IgD-negative memory B cell (primary cell): ENCODE results near the gene MEG3. TPM values are rescaled to one million over a fixed set of nuclear protein-coding genes. Genes with fewer than 3 reads are reported as not detected.
A peak's percentile ranks its signal among the peaks of the same experiment; 100 is the strongest.

Experiments
- H3K27ac Mint-ChIP-seq, 3 donors: one replicate each; pipeline ENCODE4 v1.8.0; 2020 to 2022; ENCODE audit warnings: mild to moderate bottlenecking in 3 of 3, mixed read lengths in 3 of 3, moderate library complexity in 1 of 3
- H3K27me3 Mint-ChIP-seq: one replicate; pipeline ENCODE4 v1.8.0; 2021; ENCODE audit warnings: mixed read lengths
- H3K36me3 Mint-ChIP-seq: one replicate; pipeline ENCODE4 v1.8.0; 2020; ENCODE audit warnings: mild to moderate bottlenecking, mixed read lengths
- H3K4me1 Mint-ChIP-seq, 3 donors: one replicate each; pipeline ENCODE4 v1.8.0; 2020 to 2022; ENCODE audit warnings: mixed read lengths in 3 of 3, mild to moderate bottlenecking in 1 of 3
- H3K4me3 Mint-ChIP-seq, 4 donors: one replicate each; pipeline ENCODE4 v1.8.0; 2020 to 2022; ENCODE audit warnings: mild to moderate bottlenecking in 4 of 4, mixed read lengths in 4 of 4, moderate library complexity in 3 of 4
- H3K9me3 Mint-ChIP-seq, 3 donors: one replicate each; pipeline ENCODE4 v1.8.0; 2020 to 2021; ENCODE audit warnings: mixed read lengths in 3 of 3, mild to moderate bottlenecking in 1 of 3
- polyA plus RNA-seq: library from polyadenylated mRNA; unstranded; fragments of 300-500 nt; fragmentation: Illumina TruSeq; gene quantifications from one replicate; pipeline ENCODE4 v1.2.3, GENCODE V29; 2021

MEG3 gene
- polyA plus RNA-seq, 1 donor from 2014 or later = not detected

DNA sequence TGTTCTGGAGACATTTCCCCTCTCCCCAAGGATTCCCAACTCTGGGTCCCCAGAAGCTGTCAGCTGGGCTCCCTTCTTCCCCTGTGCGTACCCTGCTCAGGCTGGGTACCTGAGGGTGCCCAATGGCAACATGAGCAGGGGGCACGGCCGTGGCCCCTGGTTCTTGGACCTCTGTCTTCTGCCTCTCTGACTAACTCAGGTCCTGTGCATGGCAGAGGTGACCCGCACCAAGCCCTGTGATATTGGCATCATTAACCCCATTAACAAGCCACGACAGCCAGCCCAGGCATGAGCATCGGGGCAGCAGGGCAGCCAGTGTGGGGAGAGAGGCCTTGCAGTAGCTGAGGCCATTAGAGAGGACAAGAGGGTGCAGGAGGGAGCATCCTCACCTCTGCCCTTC, 49.2 kb downstream of the MEG3 start:
- H3K27me3 Mint-ChIP-seq = peaks cover 6% of the 10 kb centered on the region
- no peak overlapping the region for H3K4me3 Mint-ChIP-seq
- H3K36me3 Mint-ChIP-seq = peaks cover 1% of the 10 kb centered on the region

GRCh38 chr14:100875861-100876590, 50.1 kb downstream of the MEG3 start:
- peak overlapping the region in 1 of 4 donors; percentile 63 for H3K4me3 Mint-ChIP-seq
- peaks cover 1% of the 10 kb centered on the region for H3K36me3 Mint-ChIP-seq
- H3K9me3 Mint-ChIP-seq = peaks cover 0 to 5% (median 0%) of the 10 kb centered on the region in 3 donors
- H3K4me1 Mint-ChIP-seq = peaks cover 0 to 2% (median 0%) of the 10 kb centered on the region in 3 donors
- H3K27me3 Mint-ChIP-seq = peaks cover 6% of the 10 kb centered on the region
- H3K27ac Mint-ChIP-seq = peak overlapping the region in 1 of 3 donors; percentile 66

More for the DNA sequence above, 49.2 kb downstream of the MEG3 start:
- no peak overlapping the region for H3K27ac Mint-ChIP-seq
- peaks cover 0 to 2% (median 0%) of the 10 kb centered on the region in 3 donors for H3K4me1 Mint-ChIP-seq
- peaks cover 0 to 5% (median 0%) of the 10 kb centered on the region in 3 donors for H3K9me3 Mint-ChIP-seq

DNA sequence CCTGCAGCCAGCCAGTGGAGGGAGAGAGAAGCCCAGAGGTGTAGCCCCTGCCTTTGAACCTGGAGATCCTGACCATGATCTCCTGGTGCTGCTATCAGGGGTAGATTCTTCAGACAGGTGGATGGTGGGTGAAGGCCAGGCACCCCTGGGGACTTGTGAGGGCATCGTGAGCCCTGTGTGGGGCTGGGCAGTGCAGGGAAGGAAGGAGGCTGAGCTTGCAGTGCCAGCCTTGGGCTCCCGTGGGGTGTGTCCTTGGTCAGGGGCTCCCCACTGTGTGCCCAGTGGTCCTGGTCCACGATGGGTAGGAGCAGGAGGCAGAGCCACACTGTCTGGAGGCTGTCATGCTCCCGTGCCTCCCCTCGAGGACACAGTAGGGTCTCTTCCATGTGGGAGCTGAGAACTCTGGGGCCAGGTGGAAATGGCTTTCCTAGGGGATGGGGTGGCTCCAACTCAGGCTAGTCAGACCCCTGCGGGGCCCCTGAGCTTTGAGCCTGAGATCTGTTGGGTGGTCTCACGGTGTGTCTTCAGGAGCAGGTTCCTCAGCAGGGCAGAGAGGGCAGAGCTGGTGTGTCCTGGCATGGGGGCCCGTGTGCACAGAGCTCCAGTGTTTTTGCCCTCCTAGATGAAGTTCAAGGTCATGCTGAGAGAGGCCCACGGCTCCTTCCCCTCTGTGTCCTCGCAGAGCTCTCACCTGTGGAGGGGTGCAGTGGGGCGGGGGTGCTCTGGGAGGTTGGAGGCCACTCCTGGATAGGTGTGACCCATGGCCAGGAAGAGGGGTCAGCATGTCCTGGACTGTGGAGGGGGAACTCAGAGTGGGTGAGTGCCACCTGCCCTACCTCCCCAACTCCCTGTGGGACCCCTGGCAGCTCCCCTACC, 52.6 kb downstream of the MEG3 start:
- Mint-ChIP-seq H3K4me1 (no peaks in the 10 kb centered on the region), H3K27me3 (peaks cover 6% of the 10 kb centered on the region), H3K36me3 (peaks cover 1% of the 10 kb centered on the region), H3K4me3 (no peak overlapping the region), H3K27ac (no peak overlapping the region), H3K9me3 (peaks cover 0 to 3% (median 0%) of the 10 kb centered on the region in 3 donors)

DNA sequence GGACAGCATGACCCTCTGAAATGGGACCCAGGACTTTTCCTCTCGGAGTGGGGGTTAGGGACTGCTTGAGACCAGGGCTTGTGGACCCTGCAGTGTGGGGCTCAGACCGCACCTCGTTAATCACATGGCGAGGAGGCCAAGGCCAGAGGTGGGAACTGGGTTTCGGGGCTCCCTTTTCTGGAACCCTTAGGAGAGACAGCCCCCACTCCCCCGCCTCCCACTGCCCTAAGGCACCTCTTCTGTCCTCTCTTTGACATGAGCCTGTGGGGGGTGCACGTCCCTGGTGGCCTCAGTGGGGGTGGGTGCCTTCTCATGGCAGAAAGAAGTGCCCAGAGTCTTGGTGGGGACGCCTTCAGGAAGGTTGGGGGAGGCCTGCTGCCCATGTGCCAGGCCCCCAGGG, 53.3 kb downstream of the MEG3 start:
- Mint-ChIP-seq H3K27me3 (peaks cover 6% of the 10 kb centered on the region), H3K9me3 (peaks cover 0 to 3% (median 0%) of the 10 kb centered on the region in 3 donors), H3K36me3 (peaks cover 1% of the 10 kb centered on the region), H3K4me3 (no peak overlapping the region), H3K4me1 (no peaks in the 10 kb centered on the region), H3K27ac (no peak overlapping the region)

DNA sequence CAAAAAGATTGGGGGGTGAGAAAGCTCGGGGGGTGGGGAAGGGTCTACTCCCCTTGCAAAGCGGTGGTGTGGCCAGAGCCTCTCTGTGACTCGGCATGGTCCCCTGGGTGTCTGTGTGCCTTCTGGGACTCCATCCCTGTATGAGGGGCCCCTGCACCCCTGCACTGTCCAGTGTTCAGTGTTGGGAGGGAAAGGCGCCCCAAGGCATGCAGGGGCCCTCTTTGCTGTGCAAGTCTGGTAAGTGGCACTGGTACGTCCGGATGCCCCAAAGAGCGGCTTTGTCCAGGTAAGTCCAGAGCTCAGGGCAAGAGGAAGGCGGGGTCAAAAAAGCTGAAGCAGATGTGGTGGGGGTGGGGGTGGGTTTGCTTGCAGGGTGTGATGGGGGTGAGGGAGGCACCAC, 53.9 kb downstream of the MEG3 start:
- peaks cover 0 to 3% (median 0%) of the 10 kb centered on the region in 3 donors for H3K9me3 Mint-ChIP-seq
- H3K36me3 Mint-ChIP-seq = peaks cover 1% of the 10 kb centered on the region
- H3K27me3 Mint-ChIP-seq = peaks cover 6% of the 10 kb centered on the region
- H3K4me1 Mint-ChIP-seq = no peaks in the 10 kb centered on the region
- H3K4me3 Mint-ChIP-seq = no peak overlapping the region
- no peak overlapping the region for H3K27ac Mint-ChIP-seq

- no peaks in the 10 kb centered on the region for H3K4me1 Mint-ChIP-seq
- H3K36me3 Mint-ChIP-seq = peaks cover 2% of the 10 kb centered on the region
- no peak overlapping the region for H3K27ac Mint-ChIP-seq
- H3K9me3 Mint-ChIP-seq = peaks cover 0 to 3% (median under 1%) of the 10 kb centered on the region in 3 donors
- H3K27me3 Mint-ChIP-seq = peaks cover 6% of the 10 kb centered on the region
- H3K4me3 Mint-ChIP-seq = no peak overlapping the region
These were observed 54.6 kb downstream of the MEG3 start for GRCh38 chr14:100880271-100881101.

DNA sequence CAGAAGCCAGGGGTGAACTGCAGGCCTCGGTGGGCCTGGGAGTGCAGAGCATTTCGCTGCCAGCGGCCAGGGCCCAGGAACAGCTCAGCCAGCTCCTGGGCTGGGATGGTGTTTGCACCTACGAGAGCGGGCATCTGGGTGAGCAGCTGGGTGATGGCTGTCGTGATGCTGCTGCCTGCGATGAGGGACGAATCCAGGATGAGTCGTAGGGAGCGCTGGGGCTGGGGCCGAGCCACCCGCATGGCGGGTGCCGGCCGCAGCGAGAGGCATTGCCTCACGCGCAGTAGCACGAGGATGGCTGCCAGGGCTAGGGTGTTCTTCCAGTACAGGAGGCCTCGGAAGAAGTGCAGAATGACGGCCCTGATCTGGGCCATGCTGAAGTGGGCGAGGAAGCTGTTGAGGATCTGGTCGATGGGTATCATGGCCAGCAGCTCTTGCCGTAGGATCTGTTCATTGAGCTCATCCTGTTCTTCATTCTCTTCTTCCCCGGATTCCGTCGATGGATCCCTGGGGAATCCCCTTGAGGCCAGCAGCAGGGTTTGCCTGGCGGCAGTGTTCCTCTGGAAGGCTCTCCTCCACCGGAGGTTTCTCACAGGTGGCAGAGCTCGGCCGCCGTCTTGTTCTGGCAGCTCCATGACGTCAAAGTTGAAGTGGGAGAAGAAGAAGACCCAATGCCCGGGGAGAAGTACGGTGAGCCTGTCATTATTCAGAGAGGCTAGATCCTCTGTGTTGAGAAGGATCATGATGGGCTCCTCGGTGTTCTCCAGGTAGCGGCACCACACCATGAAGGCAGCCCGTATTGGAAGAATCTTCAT, 55.5 kb downstream of the MEG3 start:
- Mint-ChIP-seq H3K27me3 (peaks cover 6% of the 10 kb centered on the region), H3K4me1 (no peaks in the 10 kb centered on the region), H3K4me3 (no peak overlapping the region), H3K9me3 (peaks cover 0 to 3% (median 2%) of the 10 kb centered on the region in 3 donors), H3K36me3 (peaks cover 4% of the 10 kb centered on the region), H3K27ac (no peak overlapping the region)

DNA sequence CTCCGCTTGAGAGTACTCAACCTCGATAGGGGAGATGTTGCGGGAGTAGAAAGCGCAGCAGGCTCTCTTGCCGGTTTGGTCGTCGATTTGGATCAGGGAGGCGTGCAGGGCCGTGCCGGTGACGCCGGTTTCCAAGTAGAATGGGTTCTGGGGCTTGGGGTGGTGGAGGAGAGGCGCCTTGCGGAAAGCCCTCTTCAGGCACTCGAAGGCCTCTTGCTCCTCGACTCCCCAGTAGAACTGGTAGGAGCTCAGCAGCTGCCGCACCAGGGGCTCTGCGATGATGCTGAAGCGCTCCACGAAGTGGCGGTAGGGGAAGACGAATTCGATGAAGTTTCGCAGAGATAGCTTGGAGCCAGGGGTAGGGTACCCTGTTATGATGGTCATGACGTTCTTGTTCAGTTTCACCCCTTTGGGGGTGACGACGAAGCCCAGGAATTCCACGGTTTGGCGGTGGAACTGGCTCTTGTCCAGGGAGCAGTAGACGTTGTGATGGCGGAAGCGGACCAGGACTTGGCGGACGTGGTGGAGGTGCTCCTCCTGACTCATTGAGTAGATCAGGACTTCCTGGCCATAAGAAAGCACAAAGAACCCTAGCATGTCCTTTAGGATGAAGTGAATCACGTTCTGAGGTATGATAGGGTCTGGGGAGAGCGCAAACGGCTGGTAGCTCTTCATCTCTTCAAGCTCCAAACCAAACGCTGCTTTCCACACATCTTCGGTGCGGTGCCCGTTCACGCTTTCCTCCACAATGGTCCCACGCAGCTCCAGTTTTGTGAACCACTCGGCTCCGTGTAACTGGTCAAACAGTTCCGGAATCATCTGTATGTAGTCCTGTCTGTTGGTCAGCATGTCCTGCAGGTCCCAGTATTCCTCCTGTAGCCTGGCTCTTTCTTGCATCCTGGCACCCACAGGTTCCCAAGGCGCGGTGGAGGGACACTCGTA, 56.4 kb downstream of the MEG3 start:
- Mint-ChIP-seq H3K27me3 (peaks cover 6% of the 10 kb centered on the region), H3K9me3 (peaks cover 0 to 3% (median 2%) of the 10 kb centered on the region in 3 donors), H3K36me3 (peaks cover 2% of the 10 kb centered on the region), H3K4me3 (no peak overlapping the region), H3K27ac (no peak overlapping the region), H3K4me1 (no peaks in the 10 kb centered on the region)

DNA sequence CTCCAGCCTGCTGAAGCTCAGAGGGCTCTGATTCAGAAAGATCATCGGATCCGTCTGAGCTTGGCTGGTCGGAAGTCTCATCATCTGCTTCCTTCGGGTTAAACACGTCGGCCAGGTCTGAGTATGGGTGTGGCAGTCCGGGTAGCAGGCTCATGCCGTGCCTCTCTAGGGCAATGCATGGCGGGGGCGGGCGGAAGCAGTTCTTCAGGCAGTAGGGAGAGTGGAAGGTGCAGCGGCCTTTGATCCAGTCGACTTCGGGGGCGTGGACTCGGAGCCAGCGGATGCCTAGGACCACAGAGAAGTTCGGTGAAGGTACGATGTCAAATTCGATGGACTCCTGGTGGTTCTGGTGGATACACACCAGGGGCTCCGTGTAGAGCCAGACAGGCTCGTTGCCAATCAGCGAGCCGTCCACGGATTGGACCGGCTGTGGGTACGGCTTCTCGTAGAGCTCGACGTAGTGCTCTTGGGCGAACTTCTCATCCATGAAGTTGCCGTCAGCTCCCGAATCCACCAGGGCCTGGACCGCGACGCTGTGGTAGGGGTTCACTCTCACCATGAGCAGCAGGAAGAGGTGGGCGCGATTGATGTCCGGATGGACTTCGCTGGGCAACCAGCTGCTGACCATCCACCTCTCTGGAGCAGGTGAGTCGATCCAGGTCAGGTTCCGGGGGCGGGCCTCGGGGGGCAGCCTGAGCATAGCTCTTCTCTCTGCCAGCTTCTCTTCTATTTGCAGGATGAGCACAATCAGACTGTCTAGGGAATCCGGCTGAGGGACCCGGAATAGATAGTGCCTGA, 57.3 kb downstream of the MEG3 start:
- H3K27me3 Mint-ChIP-seq = peaks cover 3% of the 10 kb centered on the region
- peaks cover 0 to 3% (median 2%) of the 10 kb centered on the region in 3 donors for H3K9me3 Mint-ChIP-seq
- H3K36me3 Mint-ChIP-seq = peaks cover 2% of the 10 kb centered on the region
- H3K4me1 Mint-ChIP-seq = no peaks in the 10 kb centered on the region
- no peak overlapping the region for H3K4me3 Mint-ChIP-seq
- no peak overlapping the region for H3K27ac Mint-ChIP-seq

DNA sequence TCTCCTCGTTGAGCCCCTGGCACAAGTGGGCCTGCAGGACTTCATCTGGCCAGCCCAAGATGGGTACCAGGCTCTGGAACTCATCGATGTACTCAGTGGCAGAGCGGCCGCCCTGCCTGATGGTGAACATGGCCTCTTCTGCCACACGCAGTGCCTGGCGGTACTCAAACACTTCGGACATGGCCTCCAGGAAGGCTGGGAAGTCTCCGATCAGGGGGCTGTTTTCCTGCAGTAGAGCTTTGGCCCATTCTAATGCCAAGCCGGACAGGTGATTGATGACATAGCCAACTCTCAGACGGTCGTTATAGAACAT, 57.8 kb downstream of the MEG3 start:
- Mint-ChIP-seq H3K36me3 (peaks cover 2% of the 10 kb centered on the region), H3K27ac (no peak overlapping the region), H3K4me3 (no peak overlapping the region), H3K9me3 (peaks cover 0 to 3% (median 2%) of the 10 kb centered on the region in 3 donors), H3K4me1 (no peaks in the 10 kb centered on the region), H3K27me3 (peaks cover under 1% of the 10 kb centered on the region)

GRCh38 chr14:100884456-100884855, 58.5 kb downstream of the MEG3 start:
- no peaks in the 10 kb centered on the region for H3K4me1 Mint-ChIP-seq
- no peaks in the 10 kb centered on the region for H3K27me3 Mint-ChIP-seq
- peaks cover 2% of the 10 kb centered on the region for H3K36me3 Mint-ChIP-seq
- H3K9me3 Mint-ChIP-seq = peaks cover 0 to 5% (median 3%) of the 10 kb centered on the region in 3 donors
- H3K27ac Mint-ChIP-seq = no peak overlapping the region
- no peak overlapping the region for H3K4me3 Mint-ChIP-seq

DNA sequence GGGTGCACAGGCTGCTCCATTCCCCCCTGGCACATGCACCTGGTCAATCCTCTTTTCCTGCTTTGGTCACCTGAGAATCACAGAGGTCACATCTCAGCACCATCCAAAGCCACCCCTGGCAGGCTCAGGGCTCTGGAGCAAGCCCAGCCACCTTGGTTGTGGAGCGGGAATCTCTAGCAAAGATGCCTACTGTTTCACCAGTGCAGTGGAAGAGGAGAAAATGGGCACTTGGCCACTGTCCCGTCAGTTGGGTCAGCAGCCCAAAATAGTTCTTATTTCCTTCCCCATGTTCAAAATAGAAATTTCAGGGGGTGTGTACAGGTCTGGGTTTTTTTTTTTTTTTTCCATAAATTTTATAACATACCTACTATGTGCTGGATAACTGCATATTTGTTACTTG, 59.3 kb downstream of the MEG3 start:
- H3K36me3 Mint-ChIP-seq = peaks cover 2% of the 10 kb centered on the region
- peaks cover 0 to 5% (median 3%) of the 10 kb centered on the region in 3 donors for H3K9me3 Mint-ChIP-seq
- H3K4me1 Mint-ChIP-seq = no peaks in the 10 kb centered on the region
- H3K4me3 Mint-ChIP-seq = no peak overlapping the region
- no peak overlapping the region for H3K27ac Mint-ChIP-seq
- no peaks in the 10 kb centered on the region for H3K27me3 Mint-ChIP-seq

DNA sequence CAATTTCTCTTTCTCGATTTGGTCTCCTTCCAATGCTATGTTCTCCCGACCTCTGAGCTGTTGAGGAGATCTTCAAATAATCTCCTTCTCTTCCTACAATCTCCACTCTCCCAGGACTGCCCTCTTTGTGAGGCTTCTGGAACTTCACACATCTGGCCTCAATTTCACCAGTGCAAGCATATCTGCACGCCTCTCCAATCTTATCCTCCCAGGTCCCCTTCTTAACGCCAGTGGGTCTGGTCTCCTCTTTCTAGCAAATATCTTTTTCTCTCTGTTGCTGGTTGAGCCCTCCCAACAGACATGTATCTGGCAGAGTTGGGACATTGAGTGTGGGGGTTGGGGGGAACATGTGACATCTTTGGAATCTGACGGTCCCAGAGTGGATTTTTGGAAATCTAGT, 59.7 kb downstream of the MEG3 start:
- Mint-ChIP-seq H3K36me3 (peaks cover 2% of the 10 kb centered on the region), H3K4me1 (no peaks in the 10 kb centered on the region), H3K4me3 (no peak overlapping the region), H3K27me3 (no peaks in the 10 kb centered on the region), H3K9me3 (peaks cover 0 to 5% (median 3%) of the 10 kb centered on the region in 3 donors), H3K27ac (no peak overlapping the region)
